Measurements from ENCODE around the gene VAV3.
A peak's percentile ranks its signal among the peaks of the same experiment; 100 is the strongest.
"Not testable (repeated sequence)": the region's sequence is repeated elsewhere in the genome, so short reads cannot be mapped to it uniquely, and the experiment has no call there.

Gene VAV3, protein sequence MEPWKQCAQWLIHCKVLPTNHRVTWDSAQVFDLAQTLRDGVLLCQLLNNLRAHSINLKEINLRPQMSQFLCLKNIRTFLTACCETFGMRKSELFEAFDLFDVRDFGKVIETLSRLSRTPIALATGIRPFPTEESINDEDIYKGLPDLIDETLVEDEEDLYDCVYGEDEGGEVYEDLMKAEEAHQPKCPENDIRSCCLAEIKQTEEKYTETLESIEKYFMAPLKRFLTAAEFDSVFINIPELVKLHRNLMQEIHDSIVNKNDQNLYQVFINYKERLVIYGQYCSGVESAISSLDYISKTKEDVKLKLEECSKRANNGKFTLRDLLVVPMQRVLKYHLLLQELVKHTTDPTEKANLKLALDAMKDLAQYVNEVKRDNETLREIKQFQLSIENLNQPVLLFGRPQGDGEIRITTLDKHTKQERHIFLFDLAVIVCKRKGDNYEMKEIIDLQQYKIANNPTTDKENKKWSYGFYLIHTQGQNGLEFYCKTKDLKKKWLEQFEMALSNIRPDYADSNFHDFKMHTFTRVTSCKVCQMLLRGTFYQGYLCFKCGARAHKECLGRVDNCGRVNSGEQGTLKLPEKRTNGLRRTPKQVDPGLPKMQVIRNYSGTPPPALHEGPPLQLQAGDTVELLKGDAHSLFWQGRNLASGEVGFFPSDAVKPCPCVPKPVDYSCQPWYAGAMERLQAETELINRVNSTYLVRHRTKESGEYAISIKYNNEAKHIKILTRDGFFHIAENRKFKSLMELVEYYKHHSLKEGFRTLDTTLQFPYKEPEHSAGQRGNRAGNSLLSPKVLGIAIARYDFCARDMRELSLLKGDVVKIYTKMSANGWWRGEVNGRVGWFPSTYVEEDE

GRCh38 chr1:107965110-107965991 is at the start of gene VAV3:
TSS of gene VAV3 (minus strand) at chr1:107965180. CDS start at chr1:107964869, 311 bp downstream.
- peak in 2 of 3 donors; percentile 47 to 56 for DNase-seq (ENCODE audit: low read depth in 3 of 3)

DNA sequence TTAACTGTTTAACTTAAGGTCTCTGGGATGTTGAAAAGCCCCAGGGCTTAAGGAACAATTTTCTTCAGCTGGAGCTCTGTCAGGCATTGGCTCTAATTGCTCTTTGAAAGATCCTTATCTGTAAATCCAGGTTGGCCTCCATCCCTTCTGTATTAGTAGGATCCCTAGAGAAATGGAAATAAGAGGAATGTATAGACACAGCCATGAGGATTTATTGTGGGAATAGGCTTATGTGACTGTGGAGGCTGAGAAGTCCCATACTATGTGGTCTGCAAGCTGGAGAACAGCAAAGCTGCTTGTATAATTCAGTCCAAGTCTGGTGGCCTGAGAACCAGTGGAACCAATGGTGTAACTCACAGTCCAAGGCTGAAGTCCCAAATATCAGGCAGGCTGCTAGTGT is 47.6 kb upstream of the VAV3 start:
- DNase-seq (ENCODE audit: low read depth in 3 of 3), result no peak

GRCh38 chr1:108011295-108011694 is 46.3 kb upstream of the VAV3 start:
- no peak for DNase-seq (ENCODE audit: low read depth in 3 of 3)

DNA sequence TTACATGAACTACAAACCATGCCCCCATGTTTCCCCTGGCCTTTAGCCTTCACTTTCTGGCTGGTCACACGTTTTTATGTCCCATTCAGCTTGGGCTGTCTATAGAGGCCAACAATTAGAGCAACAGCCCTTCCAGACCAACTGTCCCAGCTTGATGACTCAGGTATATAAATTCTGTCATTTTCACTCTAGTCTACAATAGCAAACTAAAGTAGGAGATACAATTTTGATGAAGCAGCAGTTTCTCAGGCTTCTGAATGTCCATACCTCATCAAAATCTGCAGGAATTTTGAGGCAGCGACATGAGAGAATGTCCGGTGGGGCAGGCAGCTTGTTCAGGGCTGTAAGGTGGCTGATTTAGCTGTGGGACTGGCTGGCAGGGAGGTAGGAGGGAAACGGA is 45.6 kb upstream of the VAV3 start:
- no peak for DNase-seq (ENCODE audit: low read depth in 3 of 3)

DNA sequence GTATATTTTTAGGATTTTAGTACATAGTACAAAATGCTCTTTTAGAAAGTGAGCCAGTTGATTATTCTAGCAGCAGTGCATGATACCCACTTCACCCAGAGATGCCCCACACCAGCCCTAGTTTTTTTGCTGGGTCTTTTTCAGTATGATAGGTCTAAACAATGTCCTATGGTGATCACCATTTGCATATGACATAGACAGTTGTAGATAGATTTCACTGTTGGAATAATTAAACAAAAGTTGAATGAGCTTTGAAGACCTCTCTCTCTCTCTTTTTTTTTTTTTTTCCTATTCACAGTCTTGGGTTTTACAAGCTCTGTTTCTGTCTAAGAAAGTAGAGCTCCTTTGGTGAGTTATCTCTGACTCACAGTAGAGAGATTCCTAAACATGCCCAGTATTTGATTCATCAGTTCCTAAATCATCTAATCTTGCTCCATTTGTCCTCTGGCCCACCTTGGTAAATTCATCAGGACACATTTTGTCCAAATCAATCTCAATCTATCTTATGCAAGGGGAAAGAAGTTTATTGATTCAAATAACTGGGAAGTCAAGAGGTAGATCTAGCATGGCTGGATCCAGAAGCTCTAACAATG is 44.7 kb upstream of the VAV3 start:
- no peak for DNase-seq (ENCODE audit: low read depth in 3 of 3)

- no peak for DNase-seq (ENCODE audit: low read depth in 3 of 3)
Observed at GRCh38 chr1:108007531-108007930, 42.6 kb upstream of the VAV3 start.

GRCh38 chr1:108007070-108007469 is 42.1 kb upstream of the VAV3 start:
- DNase-seq (ENCODE audit: low read depth in 3 of 3), result no peak

- DNase-seq (ENCODE audit: low read depth in 3 of 3), result not testable (repeated sequence)
Observed at GRCh38 chr1:108004919-108005318, 39.9 kb upstream of the VAV3 start.

DNA sequence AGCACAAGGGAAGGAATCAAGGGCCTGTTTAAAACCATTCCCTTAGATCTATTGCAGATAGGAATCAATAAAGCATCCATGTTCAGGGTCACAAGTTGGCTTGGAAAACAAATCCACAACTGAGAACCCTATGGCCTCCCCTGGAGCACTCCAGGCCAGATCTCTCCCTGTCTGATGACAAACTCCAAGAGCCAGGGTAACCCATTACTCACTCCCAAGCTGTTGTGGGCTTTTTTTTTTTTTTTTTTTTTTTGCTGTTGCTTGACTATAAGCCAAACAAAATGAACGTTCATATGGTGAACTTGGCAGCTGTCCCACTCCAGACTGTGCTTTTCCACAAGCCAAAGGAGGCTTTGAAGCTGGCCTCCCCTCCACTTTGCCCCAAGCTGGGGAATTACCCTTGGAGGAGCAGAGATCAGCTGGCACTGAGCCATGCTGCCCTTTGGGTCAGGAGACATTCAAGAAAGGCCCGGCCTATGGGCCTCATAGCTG is 35.7 kb upstream of the VAV3 start:
- DNase-seq (ENCODE audit: low read depth in 3 of 3), result no peak

DNA sequence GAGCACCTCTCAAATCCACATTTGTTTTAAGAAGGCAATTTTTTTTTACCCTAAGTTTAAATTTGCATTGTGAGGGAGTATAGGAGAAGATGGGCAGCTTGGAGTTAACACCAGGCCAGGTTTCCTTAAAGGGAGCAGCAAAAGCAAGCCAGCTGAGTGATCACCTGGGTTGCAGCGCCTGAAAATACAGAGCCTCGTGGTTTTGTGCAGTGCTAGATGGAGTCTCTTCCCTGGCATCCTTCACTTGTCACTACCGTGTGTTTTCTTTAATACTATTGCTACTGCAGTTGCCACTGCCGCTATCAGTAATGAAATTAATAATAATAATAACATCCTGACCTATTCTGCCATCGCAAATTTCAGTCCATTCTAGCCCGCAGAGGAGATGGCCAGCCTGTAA is 35.2 kb upstream of the VAV3 start:
- DNase-seq (ENCODE audit: low read depth in 3 of 3), result no peak

- DNase-seq (ENCODE audit: low read depth in 3 of 3), result no peak
Observed at GRCh38 chr1:107997866-107998265, 32.9 kb upstream of the VAV3 start.

DNA sequence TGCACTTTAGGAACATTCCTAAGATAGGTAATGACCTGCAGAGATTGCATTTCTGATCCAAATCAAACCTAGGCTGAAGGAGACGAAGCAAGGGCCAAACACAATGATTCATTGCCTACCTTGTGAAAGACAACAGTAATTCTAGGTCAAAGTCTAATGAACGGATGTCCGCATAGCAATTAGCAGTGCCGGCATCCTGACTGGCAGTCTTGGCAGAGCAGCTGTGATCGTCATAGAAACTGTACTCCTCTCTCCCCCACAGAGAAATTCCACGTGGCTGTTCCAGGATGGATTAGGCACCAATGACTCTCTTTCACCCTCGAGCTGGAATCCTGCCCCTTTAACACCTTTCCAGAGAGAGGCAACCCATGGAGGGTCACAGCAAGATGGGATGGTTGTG is 28.9 kb upstream of the VAV3 start:
- DNase-seq (ENCODE audit: low read depth in 3 of 3), result no peak

GRCh38 chr1:107992347-107992746 is 27.4 kb upstream of the VAV3 start:
- no peak for DNase-seq (ENCODE audit: low read depth in 3 of 3)

DNA sequence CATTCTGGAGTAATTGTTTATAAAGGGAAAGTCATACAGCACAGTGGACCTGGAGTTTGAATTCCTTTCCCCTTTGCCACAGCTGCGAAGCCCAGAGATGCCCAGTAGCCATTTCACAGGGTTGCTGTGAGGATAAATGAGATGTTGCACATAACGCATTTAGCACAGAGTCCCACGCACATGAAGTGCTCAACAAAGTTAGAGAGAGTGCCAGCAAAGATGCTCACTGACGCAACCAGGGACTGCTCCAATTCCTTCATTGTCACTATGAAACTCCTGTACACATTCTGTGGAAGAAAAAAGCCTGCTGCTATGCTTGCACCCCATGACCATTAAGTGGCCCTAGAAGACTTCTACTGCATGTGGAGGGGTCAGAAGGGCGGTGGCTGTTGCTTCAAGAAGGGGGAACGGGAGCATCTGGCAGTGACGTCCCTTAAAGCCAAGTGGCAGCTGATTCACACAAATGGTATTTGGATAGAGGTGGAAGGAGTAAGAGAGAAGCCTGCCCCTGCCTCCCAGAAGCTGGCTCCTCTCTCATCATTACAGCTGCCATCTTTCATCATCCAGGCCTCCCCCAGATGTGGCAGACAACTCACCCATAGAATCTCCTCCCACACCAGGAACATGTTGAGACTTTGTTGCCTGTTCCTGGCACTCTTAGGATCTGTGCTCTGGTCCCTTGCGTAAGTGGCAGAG is 26.5 kb upstream of the VAV3 start:
- DNase-seq (ENCODE audit: low read depth in 3 of 3), result no peak

DNA sequence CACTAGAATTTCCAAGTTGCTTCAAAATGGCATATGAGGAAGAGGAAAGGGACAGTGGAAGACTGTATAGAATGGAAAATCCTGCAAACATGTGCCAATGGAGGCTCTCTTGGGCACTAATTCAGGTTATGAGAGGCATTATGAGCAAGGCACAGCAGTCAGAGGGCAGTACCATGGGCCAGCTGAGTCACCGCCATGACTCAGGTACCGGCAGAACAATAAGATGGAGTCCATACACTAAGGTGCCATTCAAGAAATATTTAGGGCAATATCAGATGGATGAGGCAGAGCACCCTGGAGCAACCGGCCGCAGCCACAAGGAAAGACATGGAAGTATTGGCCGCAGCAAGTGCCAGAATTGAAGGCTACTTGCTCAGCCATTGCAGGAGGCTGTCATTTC is 25.6 kb upstream of the VAV3 start:
- DNase-seq (ENCODE audit: low read depth in 3 of 3), result no peak

DNA sequence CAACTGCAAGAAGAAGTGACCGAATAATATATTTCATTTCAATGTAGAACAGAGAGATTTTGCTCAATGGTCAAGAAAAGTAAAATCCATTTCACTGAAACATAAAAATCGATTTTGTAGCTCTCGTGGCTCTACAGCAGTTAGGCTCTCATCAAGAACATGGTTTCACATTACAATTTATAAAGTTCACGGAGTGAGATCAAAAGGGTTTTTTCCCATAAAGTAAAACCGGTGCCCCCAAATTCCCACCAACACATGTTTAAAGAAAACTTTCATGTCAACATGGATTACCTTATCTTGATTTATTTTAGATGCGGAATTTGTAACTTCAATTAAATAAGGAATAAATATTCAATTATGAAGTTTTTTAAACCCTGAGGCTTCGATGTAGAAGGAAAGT is 16.3 kb upstream of the VAV3 start:
- DNase-seq (ENCODE audit: low read depth in 3 of 3), result no peak

- DNase-seq (ENCODE audit: low read depth in 3 of 3), result no peak
Observed at GRCh38 chr1:107979926-107980325, 14.9 kb upstream of the VAV3 start.

GRCh38 chr1:107979088-107979487 is 14.1 kb upstream of the VAV3 start:
- no peak for DNase-seq (ENCODE audit: low read depth in 3 of 3)

DNA sequence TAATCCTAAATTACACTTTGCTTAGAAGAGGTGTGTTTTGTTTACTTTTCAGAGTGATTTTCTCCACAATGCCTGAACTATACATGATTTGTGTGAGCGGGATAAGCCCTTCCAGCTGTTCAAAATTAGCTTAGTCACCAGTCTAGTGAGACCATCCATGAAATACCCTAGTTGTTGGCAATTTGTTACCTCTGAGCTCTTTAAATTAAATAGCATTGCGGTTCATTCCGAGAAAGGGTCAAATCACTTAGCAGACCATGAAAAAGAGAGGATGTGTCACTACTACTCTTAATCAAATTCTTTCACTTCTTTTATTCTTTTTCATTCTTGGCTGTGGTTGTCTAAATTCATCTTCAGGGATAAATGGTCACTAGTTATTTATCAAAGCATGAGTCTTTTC is 11.9 kb upstream of the VAV3 start:
- DNase-seq (ENCODE audit: low read depth in 3 of 3), result no peak

DNA sequence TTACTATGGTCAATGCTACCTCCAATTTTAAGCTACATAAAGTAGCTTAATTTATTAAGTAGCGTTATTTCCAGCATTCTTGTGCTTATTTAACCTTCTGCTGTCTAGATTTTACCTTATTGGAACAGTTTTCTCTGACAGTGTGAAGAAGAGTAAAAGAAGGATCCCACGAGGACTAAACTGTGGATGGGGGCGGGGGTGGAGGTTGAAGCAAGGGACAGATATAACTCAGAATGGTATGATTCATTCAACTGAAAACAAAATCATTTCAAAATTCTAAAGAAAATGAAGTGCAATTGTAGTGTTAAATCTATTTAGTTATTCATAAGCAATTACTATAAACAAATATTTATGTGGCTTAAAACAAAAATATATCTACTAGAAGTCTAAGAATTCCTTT is 11.5 kb upstream of the VAV3 start:
- DNase-seq (ENCODE audit: low read depth in 3 of 3), result peak in 1 of 3 donors; percentile 27

- DNase-seq (ENCODE audit: low read depth in 3 of 3), result no peak
Observed at GRCh38 chr1:107975851-107976250, 10.9 kb upstream of the VAV3 start.

All from stimulated activated CD4-positive, alpha-beta T cell treated with anti-CD3 and anti-CD28 coated beads, TNF-alpha, amount 100 ng/mL, for 48 hours (primary cell).